Tibial nerve (tissue), 4 donors: Measurements from ENCODE around the gene BRD7.

ENCODE experiments used
- CTCF ChIP-seq, 5 experiments: fragments of 200-600 bp in 3 of 5; fragments of 450-650 bp in 2 of 5; sonication (generic) in 3 of 5; IDR thresholded peaks; one replicate each; pipeline ENCODE4 v1.5.1; 2016 to 2019; ENCODE audit warnings: antibody characterized with exemption in 5 of 5, mild to moderate bottlenecking in 3 of 5, moderate library complexity in 2 of 5
- EP300 ChIP-seq, 2 donors: sonication (generic); formaldehyde crosslinking; IDR thresholded peaks; one replicate each; pipeline ENCODE4 v1.6.1; 2017; ENCODE audit warnings: antibody characterized with exemption in 2 of 2, mild to moderate bottlenecking in 1 of 2

- TF ChIP-seq CTCF (IDR thresholded peaks at IDR 0.05): no peak
- TF ChIP-seq EP300 (IDR thresholded peaks at IDR 0.05): no peak
Observed at GRCh38 chr16:50311134-50311528, 57.7 kb downstream of the BRD7 start.
